ENCODE measurements around the gene DTD1.

DTD1 gene

DNA sequence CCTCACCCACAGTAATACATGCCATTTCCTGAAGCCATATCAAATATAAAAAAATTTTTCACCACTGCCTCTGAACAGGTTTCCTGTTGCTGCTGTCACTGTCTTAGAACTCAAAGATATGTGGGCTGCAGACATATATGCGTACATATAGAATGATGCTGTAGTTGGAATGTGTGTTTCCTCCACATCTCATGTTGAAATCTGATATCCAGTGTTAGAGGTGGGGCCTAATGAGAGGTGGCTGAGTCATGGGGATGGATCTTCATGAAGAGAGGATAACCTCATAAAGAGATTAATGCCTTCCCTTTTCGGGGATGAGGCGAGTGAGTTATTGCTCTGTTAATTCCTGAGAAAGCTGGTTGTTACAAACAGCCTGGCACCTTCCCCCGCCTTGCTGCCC lies 218.0 kb downstream of the DTD1 start:
- no peak for DNase-seq

- no peak for DNase-seq
Observed at GRCh38 chr20:18808712-18809111, 220.9 kb downstream of the DTD1 start.

- DNase-seq, result no peak
Observed at GRCh38 chr20:18811186-18811585, 223.3 kb downstream of the DTD1 start.

- DNase-seq, result no peak
Observed at GRCh38 chr20:18811904-18812303, 224.1 kb downstream of the DTD1 start.

GRCh38 chr20:18813483-18813882 lies 225.6 kb downstream of the DTD1 start, which contains the start of gene SCP2D1:
Gene SCP2D1, plus strand, starts transcription at chr20:18813783. Its CDS starts 33 bp downstream, at chr20:18813816.
- no peak for DNase-seq

DNA sequence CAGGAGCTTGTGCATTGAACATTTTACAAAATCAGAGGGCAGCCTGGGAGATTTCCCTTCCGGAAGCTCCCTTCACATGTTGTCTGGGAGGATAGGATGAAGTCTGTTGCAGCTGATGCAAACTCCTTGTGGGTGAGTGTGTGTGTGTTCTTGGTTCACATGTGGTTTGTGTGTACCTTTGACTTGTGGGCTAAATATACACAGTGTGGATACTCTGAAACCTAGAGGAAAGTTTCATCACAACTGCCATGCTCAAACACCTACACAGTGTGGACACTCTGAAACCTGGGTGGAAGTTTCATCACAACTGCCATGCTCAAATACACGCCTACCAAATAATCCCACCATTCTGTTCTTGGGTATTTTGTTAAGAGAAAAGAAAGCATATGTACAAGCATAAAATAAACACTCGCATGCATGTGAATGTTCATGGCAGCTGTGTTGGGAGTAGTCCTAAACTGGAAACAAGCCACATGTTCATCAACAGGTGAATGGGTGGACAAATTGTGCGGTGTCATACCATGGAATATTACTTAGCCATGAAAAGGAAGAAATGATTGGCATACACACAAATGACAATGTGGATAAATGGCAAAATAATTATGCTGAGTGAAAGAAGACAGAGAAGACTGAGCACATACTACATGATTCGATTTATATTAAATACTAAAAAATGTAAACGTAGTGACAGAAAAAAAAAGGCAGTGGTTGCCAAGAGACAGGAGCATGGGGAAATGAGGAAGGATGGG lies 227.5 kb downstream of the DTD1 start:
- DNase-seq, result no peak

Measured in NCI-H187 (cell line).